HEK293 (cell line): ENCODE data around the gene SRC.

Experiments
- CTCF ChIA-PET: fragments of 350-600 bp; formaldehyde crosslinking; extraction: SDS; loops from one replicate; lab custom pipeline; 2021; ENCODE audit warnings: antibody characterized with exemption; lab: Yijun Ruan, JAX
- POLR2A ChIA-PET: fragments of 300-600 bp; formaldehyde crosslinking; extraction: SDS; loops from one replicate; lab custom pipeline; 2020; ENCODE audit warnings: antibody characterized with exemption, inconsistent platforms; lab: Yijun Ruan, JAX
- H3K27ac ChIP-seq: fragments of 200-500 bp; sonication (Bioruptor generic); 2 replicates; pipeline ENCODE4 v1.5.1; 2014; ENCODE audit warnings: low read depth, low read length, control low read depth, inconsistent platforms; ENCODE audit errors: extremely low read depth
- H3K36me3 ChIP-seq, 2 experiments: fragments of 200-500 bp in 1 of 2; sonication (Bioruptor generic) in 1 of 2; 1 replicate in 1 of 2; 2 replicates in 1 of 2; pipeline ENCODE4 v1.5.1; 2014 to 2017; ENCODE audit warnings: inconsistent platforms in 2 of 2, low read length in 2 of 2; ENCODE audit not compliant: control insufficient read depth in 2 of 2, insufficient read depth in 1 of 2
- H3K4me1 ChIP-seq: fragments of 200-500 bp; sonication (Bioruptor generic); 2 replicates; pipeline ENCODE4 v1.5.1; 2014; ENCODE audit warnings: mild to moderate bottlenecking, low read length, inconsistent platforms; ENCODE audit not compliant: control insufficient read depth, insufficient read depth
- H3K4me3 ChIP-seq: 2 replicates; pipeline ENCODE4 v1.5.1; 2011; ENCODE audit warnings: low read depth, mild to moderate bottlenecking, control low read depth, low read length, moderate library complexity
- H3K9me3 ChIP-seq: fragments of 200-500 bp; sonication (Bioruptor generic); 2 replicates; pipeline ENCODE4 v1.5.1; 2014; ENCODE audit warnings: low read depth, low read length, inconsistent platforms; ENCODE audit not compliant: control insufficient read depth, insufficient read depth
- BCL11B ChIP-seq: fragments of 450-650 bp; formaldehyde crosslinking; IDR thresholded peaks from 2 replicates; pipeline ENCODE4 v1.5.1; 2016; ENCODE audit warnings: low read depth, missing biosample characterization, missing genetic modification characterization
- HOXA7 ChIP-seq: sonication (generic); formaldehyde crosslinking; IDR thresholded peaks from 2 replicates; pipeline ENCODE4 v1.8.1; 2022; ENCODE audit warnings: missing genetic modification reagents, borderline replicate concordance
- KLF1 ChIP-seq: fragments of 450-650 bp; formaldehyde crosslinking; IDR thresholded peaks from 2 replicates; pipeline ENCODE4 v1.5.1; 2016; ENCODE audit warnings: missing biosample characterization, missing genetic modification characterization
- KLF8 ChIP-seq: fragments of 450-650 bp; formaldehyde crosslinking; IDR thresholded peaks from 2 replicates; pipeline ENCODE4 v1.5.1; 2016; ENCODE audit warnings: missing biosample characterization, missing genetic modification characterization
- ZBTB6 ChIP-seq: fragments of 450-650 bp; formaldehyde crosslinking; IDR thresholded peaks from 2 replicates; pipeline ENCODE4 v1.5.1; 2017; ENCODE audit warnings: missing biosample characterization, missing genetic modification characterization
- ZIC2 ChIP-seq: fragments of 450-650 bp; formaldehyde crosslinking; IDR thresholded peaks from 2 replicates; pipeline ENCODE4 v1.5.1; 2016; ENCODE audit warnings: missing biosample characterization, missing genetic modification characterization
- ZNF391 ChIP-seq: fragments of 450-650 bp; formaldehyde crosslinking; IDR thresholded peaks from 2 replicates; pipeline ENCODE4 v1.5.1; 2016; ENCODE audit warnings: low read depth, missing biosample characterization, missing genetic modification characterization, borderline replicate concordance
- ZNF521 ChIP-seq: fragments of 450-650 bp; formaldehyde crosslinking; IDR thresholded peaks from 2 replicates; pipeline ENCODE4 v1.5.1; 2017; ENCODE audit warnings: missing biosample characterization, mild to moderate bottlenecking, missing genetic modification characterization
- ZNF664 ChIP-seq: fragments of 450-650 bp; formaldehyde crosslinking; IDR thresholded peaks from 2 replicates; pipeline ENCODE4 v1.5.1; 2016; ENCODE audit warnings: missing biosample characterization, missing genetic modification characterization
- ZNF707 ChIP-seq: fragments of 450-650 bp; formaldehyde crosslinking; IDR thresholded peaks from 2 replicates; pipeline ENCODE4 v1.5.1; 2016; ENCODE audit warnings: missing biosample characterization, missing genetic modification characterization
- ZSCAN16 ChIP-seq: fragments of 450-650 bp; formaldehyde crosslinking; IDR thresholded peaks from 2 replicates; pipeline ENCODE4 v1.5.1; 2016; ENCODE audit warnings: missing biosample characterization, missing genetic modification characterization
- ZXDB ChIP-seq: fragments of 450-650 bp; formaldehyde crosslinking; IDR thresholded peaks from 2 replicates; pipeline ENCODE4 v1.5.1; 2016; ENCODE audit warnings: missing biosample characterization, missing genetic modification characterization
- TF ChIP-seq, protein P1 (sequence below): fragments of 450-650 bp; formaldehyde crosslinking; IDR thresholded peaks from 2 replicates; pipeline ENCODE4 v1.5.1; 2016; ENCODE audit warnings: missing biosample characterization, missing genetic modification characterization
- TF ChIP-seq, protein P2 (sequence below): fragments of 450-650 bp; formaldehyde crosslinking; IDR thresholded peaks from 2 replicates; pipeline ENCODE4 v1.5.1; 2017; ENCODE audit warnings: missing biosample characterization, missing genetic modification characterization
- TF ChIP-seq, protein P3 (sequence below): fragments of 450-650 bp; formaldehyde crosslinking; IDR thresholded peaks from 2 replicates; pipeline ENCODE4 v1.5.1; 2016; ENCODE audit warnings: missing biosample characterization, missing genetic modification characterization
- TF ChIP-seq, protein P4 (sequence below): fragments of 450-650 bp; formaldehyde crosslinking; IDR thresholded peaks from 2 replicates; pipeline ENCODE4 v1.5.1; 2016; ENCODE audit warnings: missing biosample characterization, missing genetic modification characterization, borderline replicate concordance
- TF ChIP-seq, protein P5 (sequence below): fragments of 450-650 bp; formaldehyde crosslinking; IDR thresholded peaks from 2 replicates; pipeline ENCODE4 v1.5.1; 2016; ENCODE audit warnings: missing biosample characterization, missing genetic modification characterization, borderline replicate concordance
- TF ChIP-seq, protein P6 (sequence below): fragments of 450-650 bp; formaldehyde crosslinking; IDR thresholded peaks from 2 replicates; pipeline ENCODE4 v1.5.1; 2016; ENCODE audit warnings: missing biosample characterization, missing genetic modification characterization

The SRC gene

DNA sequence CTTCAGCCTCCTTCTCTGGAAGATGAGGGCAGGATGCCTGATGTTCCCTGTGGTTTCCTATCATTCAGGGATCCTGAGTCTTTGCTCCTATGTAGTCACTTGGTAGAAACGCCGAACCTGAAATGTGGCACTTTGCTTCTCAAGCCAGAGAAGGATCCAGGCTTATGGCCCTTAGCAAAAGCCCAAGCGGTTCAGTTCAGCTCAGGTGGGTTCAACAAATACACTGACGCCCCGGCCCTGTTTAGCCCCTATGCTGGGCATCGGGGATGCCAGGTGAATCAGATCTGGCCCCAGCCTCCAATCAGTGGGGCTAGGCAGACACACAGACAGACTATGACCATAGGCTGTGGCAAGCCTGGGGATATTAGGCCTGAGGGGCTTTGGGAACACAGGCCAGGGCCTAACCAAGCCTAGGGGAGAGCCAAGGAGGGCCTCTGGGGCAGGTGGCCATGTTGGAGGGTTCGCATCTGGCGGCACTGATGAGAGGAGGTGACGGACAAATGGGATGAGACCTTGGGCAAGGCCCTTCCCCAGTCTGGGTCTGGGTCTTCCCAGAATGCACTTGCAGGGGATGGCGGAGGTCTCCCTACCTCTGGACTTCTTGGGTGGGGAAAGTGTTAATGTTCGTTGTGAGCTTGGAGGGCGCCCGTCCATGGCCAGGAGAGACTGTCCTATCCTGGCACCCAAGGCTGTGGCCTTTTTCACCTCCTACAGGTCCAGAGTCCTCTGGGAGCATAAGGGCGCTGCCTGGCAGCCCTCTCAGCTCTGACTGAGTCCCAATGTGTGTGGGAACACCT lies 17.6 kb upstream of the SRC start:
- no peaks in the 10 kb centered on the region for H3K9me3 ChIP-seq
- H3K27ac ChIP-seq: no peak overlapping the region
- no peak overlapping the region for H3K4me3 ChIP-seq
- POLR2A ChIA-PET: interaction anchor here (0.7 kb wide), 1 partner anchor 14 kb away, joined by 3 read pairs; no protein-coding TSS in a partner anchor
- H3K36me3 ChIP-seq: no peaks in the 10 kb centered on the region
- H3K4me1 ChIP-seq: no peaks in the 10 kb centered on the region
- CTCF ChIA-PET: no interaction called here
- no peak for TF ChIP-seq ZNF521 (tag by site-specific recombination)
- no peak for TF ChIP-seq KLF8 (tag by site-specific recombination)
- no peak for TF ChIP-seq ZNF391 (tag by site-specific recombination)
- TF ChIP-seq, protein P1, sequence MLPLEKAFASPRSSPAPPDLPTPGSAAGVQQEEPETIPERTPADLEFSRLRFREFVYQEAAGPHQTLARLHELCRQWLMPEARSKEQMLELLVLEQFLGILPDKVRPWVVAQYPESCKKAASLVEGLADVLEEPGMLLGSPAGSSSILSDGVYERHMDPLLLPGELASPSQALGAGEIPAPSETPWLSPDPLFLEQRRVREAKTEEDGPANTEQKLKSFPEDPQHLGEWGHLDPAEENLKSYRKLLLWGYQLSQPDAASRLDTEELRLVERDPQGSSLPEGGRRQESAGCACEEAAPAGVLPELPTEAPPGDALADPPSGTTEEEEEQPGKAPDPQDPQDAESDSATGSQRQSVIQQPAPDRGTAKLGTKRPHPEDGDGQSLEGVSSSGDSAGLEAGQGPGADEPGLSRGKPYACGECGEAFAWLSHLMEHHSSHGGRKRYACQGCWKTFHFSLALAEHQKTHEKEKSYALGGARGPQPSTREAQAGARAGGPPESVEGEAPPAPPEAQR (tag by site-specific recombination): no peak
- TF ChIP-seq ZNF707 (tag by site-specific recombination): no peak
- no peak for TF ChIP-seq ZSCAN16 (tag by site-specific recombination)
- TF ChIP-seq, protein P2, sequence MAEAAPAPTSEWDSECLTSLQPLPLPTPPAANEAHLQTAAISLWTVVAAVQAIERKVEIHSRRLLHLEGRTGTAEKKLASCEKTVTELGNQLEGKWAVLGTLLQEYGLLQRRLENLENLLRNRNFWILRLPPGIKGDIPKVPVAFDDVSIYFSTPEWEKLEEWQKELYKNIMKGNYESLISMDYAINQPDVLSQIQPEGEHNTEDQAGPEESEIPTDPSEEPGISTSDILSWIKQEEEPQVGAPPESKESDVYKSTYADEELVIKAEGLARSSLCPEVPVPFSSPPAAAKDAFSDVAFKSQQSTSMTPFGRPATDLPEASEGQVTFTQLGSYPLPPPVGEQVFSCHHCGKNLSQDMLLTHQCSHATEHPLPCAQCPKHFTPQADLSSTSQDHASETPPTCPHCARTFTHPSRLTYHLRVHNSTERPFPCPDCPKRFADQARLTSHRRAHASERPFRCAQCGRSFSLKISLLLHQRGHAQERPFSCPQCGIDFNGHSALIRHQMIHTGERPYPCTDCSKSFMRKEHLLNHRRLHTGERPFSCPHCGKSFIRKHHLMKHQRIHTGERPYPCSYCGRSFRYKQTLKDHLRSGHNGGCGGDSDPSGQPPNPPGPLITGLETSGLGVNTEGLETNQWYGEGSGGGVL (tag by site-specific recombination): no peak
- TF ChIP-seq KLF1 (tag by site-specific recombination): no peak
- no peak for TF ChIP-seq ZNF664 (tag by site-specific recombination)
- TF ChIP-seq, protein P3, sequence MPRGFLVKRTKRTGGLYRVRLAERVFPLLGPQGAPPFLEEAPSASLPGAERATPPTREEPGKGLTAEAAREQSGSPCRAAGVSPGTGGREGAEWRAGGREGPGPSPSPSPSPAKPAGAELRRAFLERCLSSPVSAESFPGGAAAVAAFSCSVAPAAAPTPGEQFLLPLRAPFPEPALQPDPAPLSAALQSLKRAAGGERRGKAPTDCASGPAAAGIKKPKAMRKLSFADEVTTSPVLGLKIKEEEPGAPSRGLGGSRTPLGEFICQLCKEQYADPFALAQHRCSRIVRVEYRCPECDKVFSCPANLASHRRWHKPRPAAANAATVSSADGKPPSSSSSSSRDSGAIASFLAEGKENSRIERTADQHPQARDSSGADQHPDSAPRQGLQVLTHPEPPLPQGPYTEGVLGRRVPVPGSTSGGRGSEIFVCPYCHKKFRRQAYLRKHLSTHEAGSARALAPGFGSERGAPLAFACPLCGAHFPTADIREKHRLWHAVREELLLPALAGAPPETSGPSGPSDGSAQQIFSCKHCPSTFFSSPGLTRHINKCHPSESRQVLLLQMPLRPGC (tag by site-specific recombination): no peak
- TF ChIP-seq, protein P4, sequence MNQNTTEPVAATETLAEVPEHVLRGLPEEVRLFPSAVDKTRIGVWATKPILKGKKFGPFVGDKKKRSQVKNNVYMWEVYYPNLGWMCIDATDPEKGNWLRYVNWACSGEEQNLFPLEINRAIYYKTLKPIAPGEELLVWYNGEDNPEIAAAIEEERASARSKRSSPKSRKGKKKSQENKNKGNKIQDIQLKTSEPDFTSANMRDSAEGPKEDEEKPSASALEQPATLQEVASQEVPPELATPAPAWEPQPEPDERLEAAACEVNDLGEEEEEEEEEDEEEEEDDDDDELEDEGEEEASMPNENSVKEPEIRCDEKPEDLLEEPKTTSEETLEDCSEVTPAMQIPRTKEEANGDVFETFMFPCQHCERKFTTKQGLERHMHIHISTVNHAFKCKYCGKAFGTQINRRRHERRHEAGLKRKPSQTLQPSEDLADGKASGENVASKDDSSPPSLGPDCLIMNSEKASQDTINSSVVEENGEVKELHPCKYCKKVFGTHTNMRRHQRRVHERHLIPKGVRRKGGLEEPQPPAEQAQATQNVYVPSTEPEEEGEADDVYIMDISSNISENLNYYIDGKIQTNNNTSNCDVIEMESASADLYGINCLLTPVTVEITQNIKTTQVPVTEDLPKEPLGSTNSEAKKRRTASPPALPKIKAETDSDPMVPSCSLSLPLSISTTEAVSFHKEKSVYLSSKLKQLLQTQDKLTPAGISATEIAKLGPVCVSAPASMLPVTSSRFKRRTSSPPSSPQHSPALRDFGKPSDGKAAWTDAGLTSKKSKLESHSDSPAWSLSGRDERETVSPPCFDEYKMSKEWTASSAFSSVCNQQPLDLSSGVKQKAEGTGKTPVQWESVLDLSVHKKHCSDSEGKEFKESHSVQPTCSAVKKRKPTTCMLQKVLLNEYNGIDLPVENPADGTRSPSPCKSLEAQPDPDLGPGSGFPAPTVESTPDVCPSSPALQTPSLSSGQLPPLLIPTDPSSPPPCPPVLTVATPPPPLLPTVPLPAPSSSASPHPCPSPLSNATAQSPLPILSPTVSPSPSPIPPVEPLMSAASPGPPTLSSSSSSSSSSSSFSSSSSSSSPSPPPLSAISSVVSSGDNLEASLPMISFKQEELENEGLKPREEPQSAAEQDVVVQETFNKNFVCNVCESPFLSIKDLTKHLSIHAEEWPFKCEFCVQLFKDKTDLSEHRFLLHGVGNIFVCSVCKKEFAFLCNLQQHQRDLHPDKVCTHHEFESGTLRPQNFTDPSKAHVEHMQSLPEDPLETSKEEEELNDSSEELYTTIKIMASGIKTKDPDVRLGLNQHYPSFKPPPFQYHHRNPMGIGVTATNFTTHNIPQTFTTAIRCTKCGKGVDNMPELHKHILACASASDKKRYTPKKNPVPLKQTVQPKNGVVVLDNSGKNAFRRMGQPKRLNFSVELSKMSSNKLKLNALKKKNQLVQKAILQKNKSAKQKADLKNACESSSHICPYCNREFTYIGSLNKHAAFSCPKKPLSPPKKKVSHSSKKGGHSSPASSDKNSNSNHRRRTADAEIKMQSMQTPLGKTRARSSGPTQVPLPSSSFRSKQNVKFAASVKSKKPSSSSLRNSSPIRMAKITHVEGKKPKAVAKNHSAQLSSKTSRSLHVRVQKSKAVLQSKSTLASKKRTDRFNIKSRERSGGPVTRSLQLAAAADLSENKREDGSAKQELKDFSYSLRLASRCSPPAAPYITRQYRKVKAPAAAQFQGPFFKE (tag by site-specific recombination): no peak
- no peak for TF ChIP-seq ZXDB (tag by site-specific recombination)
- TF ChIP-seq BCL11B (tag by site-specific recombination): no peak
- no peak for TF ChIP-seq ZBTB6 (tag by site-specific recombination)
- no peak for TF ChIP-seq HOXA7 (CRISPR knock-in tag)
- TF ChIP-seq, protein P5, sequence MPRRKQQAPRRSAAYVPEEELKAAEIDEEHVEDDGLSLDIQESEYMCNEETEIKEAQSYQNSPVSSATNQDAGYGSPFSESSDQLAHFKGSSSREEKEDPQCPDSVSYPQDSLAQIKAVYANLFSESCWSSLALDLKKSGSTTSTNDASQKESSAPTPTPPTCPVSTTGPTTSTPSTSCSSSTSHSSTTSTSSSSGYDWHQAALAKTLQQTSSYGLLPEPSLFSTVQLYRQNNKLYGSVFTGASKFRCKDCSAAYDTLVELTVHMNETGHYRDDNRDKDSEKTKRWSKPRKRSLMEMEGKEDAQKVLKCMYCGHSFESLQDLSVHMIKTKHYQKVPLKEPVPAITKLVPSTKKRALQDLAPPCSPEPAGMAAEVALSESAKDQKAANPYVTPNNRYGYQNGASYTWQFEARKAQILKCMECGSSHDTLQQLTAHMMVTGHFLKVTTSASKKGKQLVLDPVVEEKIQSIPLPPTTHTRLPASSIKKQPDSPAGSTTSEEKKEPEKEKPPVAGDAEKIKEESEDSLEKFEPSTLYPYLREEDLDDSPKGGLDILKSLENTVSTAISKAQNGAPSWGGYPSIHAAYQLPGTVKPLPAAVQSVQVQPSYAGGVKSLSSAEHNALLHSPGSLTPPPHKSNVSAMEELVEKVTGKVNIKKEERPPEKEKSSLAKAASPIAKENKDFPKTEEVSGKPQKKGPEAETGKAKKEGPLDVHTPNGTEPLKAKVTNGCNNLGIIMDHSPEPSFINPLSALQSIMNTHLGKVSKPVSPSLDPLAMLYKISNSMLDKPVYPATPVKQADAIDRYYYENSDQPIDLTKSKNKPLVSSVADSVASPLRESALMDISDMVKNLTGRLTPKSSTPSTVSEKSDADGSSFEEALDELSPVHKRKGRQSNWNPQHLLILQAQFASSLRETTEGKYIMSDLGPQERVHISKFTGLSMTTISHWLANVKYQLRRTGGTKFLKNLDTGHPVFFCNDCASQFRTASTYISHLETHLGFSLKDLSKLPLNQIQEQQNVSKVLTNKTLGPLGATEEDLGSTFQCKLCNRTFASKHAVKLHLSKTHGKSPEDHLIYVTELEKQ (tag by site-specific recombination): no peak
- TF ChIP-seq, protein P6, sequence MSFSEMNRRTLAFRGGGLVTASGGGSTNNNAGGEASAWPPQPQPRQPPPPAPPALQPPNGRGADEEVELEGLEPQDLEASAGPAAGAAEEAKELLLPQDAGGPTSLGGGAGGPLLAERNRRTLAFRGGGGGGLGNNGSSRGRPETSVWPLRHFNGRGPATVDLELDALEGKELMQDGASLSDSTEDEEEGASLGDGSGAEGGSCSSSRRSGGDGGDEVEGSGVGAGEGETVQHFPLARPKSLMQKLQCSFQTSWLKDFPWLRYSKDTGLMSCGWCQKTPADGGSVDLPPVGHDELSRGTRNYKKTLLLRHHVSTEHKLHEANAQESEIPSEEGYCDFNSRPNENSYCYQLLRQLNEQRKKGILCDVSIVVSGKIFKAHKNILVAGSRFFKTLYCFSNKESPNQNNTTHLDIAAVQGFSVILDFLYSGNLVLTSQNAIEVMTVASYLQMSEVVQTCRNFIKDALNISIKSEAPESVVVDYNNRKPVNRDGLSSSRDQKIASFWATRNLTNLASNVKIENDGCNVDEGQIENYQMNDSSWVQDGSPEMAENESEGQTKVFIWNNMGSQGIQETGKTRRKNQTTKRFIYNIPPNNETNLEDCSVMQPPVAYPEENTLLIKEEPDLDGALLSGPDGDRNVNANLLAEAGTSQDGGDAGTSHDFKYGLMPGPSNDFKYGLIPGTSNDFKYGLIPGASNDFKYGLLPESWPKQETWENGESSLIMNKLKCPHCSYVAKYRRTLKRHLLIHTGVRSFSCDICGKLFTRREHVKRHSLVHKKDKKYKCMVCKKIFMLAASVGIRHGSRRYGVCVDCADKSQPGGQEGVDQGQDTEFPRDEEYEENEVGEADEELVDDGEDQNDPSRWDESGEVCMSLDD: no peak
- TF ChIP-seq ZIC2: no peak
